HepG2 (cell line): ENCODE data around the gene L3MBTL4. TPM values are rescaled to one million over a fixed set of nuclear protein-coding genes. Genes with fewer than 3 reads are reported as not detected.
A peak's percentile ranks its signal among the peaks of the same experiment; 100 is the strongest.

Experiments
- AGO2 ChIP-seq: fragments of 200-400 bp; formaldehyde crosslinking; optimal IDR thresholded peaks from 2 replicates; pipeline ENCODE3; 2017; ENCODE audit warnings: mild to moderate bottlenecking, low read depth, low read length, moderate library complexity
- AHR ChIP-seq: IDR thresholded peaks from 2 replicates; pipeline ENCODE4 v1.6.1; 2018; ENCODE audit warnings: missing genetic modification reagents, missing compliant biosample characterization
- CEBPB ChIP-seq: IDR thresholded peaks from 2 replicates; pipeline ENCODE4 v1.6.1; 2011; ENCODE audit warnings: low read depth, low read length, improper control_type of control experiment, borderline replicate concordance
- DPF2 ChIP-seq: sonication (generic); formaldehyde crosslinking; IDR thresholded peaks from 2 replicates; pipeline ENCODE4 v1.4.0; 2020; ENCODE audit warnings: mild to moderate bottlenecking, low read depth, missing genetic modification reagents, borderline replicate concordance
- NFE2 ChIP-seq: sonication (generic); formaldehyde crosslinking; IDR thresholded peaks from 2 replicates; pipeline ENCODE4 v1.4.0; 2020; ENCODE audit warnings: missing genetic modification reagents
- PREB ChIP-seq: sonication (generic); formaldehyde crosslinking; IDR thresholded peaks from 2 replicates; pipeline ENCODE4 v1.4.0; 2020; ENCODE audit warnings: missing genetic modification reagents
- SALL1 ChIP-seq: sonication (generic); formaldehyde crosslinking; IDR thresholded peaks from 2 replicates; pipeline ENCODE4 v1.8.0; 2022; ENCODE audit warnings: mild to moderate bottlenecking, missing genetic modification reagents
- STAG1 ChIP-seq: sonication (generic); formaldehyde crosslinking; IDR thresholded peaks from 2 replicates; pipeline ENCODE4 v1.4.0; 2020; ENCODE audit warnings: missing genetic modification reagents
- ZBED4 ChIP-seq: sonication (generic); formaldehyde crosslinking; IDR thresholded peaks from 2 replicates; pipeline ENCODE4 v1.4.0; 2020; ENCODE audit warnings: missing genetic modification reagents, borderline replicate concordance
- ZBTB20 ChIP-seq: sonication (generic); formaldehyde crosslinking; IDR thresholded peaks from 2 replicates; pipeline ENCODE4 v1.8.1; 2023; ENCODE audit warnings: missing genetic modification reagents, low read depth, mild to moderate bottlenecking, borderline replicate concordance
- ZGPAT ChIP-seq: IDR thresholded peaks from 2 replicates; pipeline ENCODE4 v1.6.1; 2016; ENCODE audit warnings: mild to moderate bottlenecking
- ZNF335 ChIP-seq: sonication (generic); formaldehyde crosslinking; IDR thresholded peaks from 2 replicates; pipeline ENCODE4 v1.4.0; 2020; ENCODE audit warnings: missing genetic modification reagents
- ZNF556 ChIP-seq: sonication (generic); formaldehyde crosslinking; IDR thresholded peaks from 2 replicates; pipeline ENCODE4 v1.4.0; 2020; ENCODE audit warnings: mild to moderate bottlenecking, missing genetic modification reagents, borderline replicate concordance
- ZNF574 ChIP-seq: sonication (generic); formaldehyde crosslinking; IDR thresholded peaks from 2 replicates; pipeline ENCODE4 v1.4.0; 2020; ENCODE audit warnings: missing genetic modification reagents
- ZNF672 ChIP-seq: sonication (generic); formaldehyde crosslinking; IDR thresholded peaks from 2 replicates; pipeline ENCODE4 v1.8.1; 2022; ENCODE audit warnings: missing genetic modification reagents
- ZNF775 ChIP-seq: sonication (generic); formaldehyde crosslinking; IDR thresholded peaks from 2 replicates; pipeline ENCODE4 v1.4.0; 2020; ENCODE audit warnings: missing genetic modification reagents, mild to moderate bottlenecking, moderate library complexity, borderline replicate concordance
- ZUFSP ChIP-seq: sonication (generic); formaldehyde crosslinking; IDR thresholded peaks from 2 replicates; pipeline ENCODE4 v1.9.0; 2021; ENCODE audit warnings: missing genetic modification reagents, mild to moderate bottlenecking, borderline replicate concordance
- polyA plus RNA-seq, 8 experiments: library from polyadenylated mRNA; depleted of rRNA in 3 of 8; stranded (reverse) in 7 of 8; unstranded in 1 of 8; fragments of >200 nt; fragmentation: Illumina TruSeq in 4 of 8; extraction: Trizol in 4 of 8; gene quantifications; 2 replicates each; pipeline versions ENCODE4 v1.2.1 to v1.2.3, GENCODE V29; 2011 to 2016; ENCODE audit warnings: low read depth in 4 of 8, missing spikeins in 1 of 8, mixed read lengths in 1 of 8; ENCODE audit not compliant: insufficient read depth in 1 of 8
- total RNA-seq, 5 experiments: library from RNA; depleted of rRNA; stranded (reverse); fragments of >200 nt; fragmentation: Illumina TruSeq; extraction: Trizol; gene quantifications; 2 replicates each; pipeline ENCODE4 v1.2.3, GENCODE V29; 2016; ENCODE audit warnings: low read depth in 1 of 5

Gene L3MBTL4
- total and polyA plus RNA-seq, 2 of the 13 experiments (the other 11 are each of a cell fraction or from before 2014, with no cell fraction given), result 10.8 to 13.3 TPM

- no peak for TF ChIP-seq PREB (CRISPR knock-in tag)
- no peak for TF ChIP-seq ZNF775
- peak; percentile 29; the same call in 1 of the 2 replicates for TF ChIP-seq SALL1 (CRISPR knock-in tag)
- no peak for TF ChIP-seq AGO2
- no peak for TF ChIP-seq ZUFSP
- 0 out of 2 replicates have a peak, but pooled peaks have one; percentile 34 for TF ChIP-seq ZGPAT
- TF ChIP-seq ZNF574, result no peak
- TF ChIP-seq NFE2 (CRISPR knock-in tag), result no peak
- no peak for TF ChIP-seq ZNF556 (CRISPR knock-in tag)
- 0 out of 2 replicates have a peak, but pooled peaks have one; percentile 21 for TF ChIP-seq DPF2 (CRISPR knock-in tag)
- no peak; the same call in 1 of the 2 replicates for TF ChIP-seq ZBED4 (CRISPR knock-in tag)
- peak; percentile 87 for TF ChIP-seq CEBPB
- TF ChIP-seq ZNF335 (CRISPR knock-in tag), result no peak
- TF ChIP-seq ZBTB20 (CRISPR knock-in tag), result no peak
- TF ChIP-seq ZNF672, result no peak
- no peak for TF ChIP-seq STAG1
- TF ChIP-seq AHR (CRISPR knock-in tag), result no peak
Observed at GRCh38 chr18:6406075-6406909, 8.4 kb downstream of the L3MBTL4 start (continued).
